Endodermal cell (in vitro differentiated cells): ENCODE results near the gene STOX2. TPM values are rescaled to one million over a fixed set of nuclear protein-coding genes. Genes with fewer than 3 reads are reported as not detected.

Experiments used
- DNase-seq: peaks from one replicate; pipeline ENCODE4 v3.0.0-alpha.2; 2017
- H3K27ac ChIP-seq: 2 replicates; pipeline ENCODE4 v1.5.1; 2013; ENCODE audit warnings: mild to moderate bottlenecking, low read depth, low read length, moderate library complexity
- H3K27me3 ChIP-seq: 2 replicates; pipeline ENCODE4 v1.6.1; 2013; ENCODE audit warnings: mild to moderate bottlenecking, low read length, moderate library complexity; ENCODE audit not compliant: insufficient read depth, control insufficient read depth, poor library complexity, severe bottlenecking
- H3K36me3 ChIP-seq: 2 replicates; pipeline ENCODE4 v1.7.0; 2013; ENCODE audit warnings: mild to moderate bottlenecking, low read length, moderate library complexity; ENCODE audit not compliant: control insufficient read depth, insufficient read depth
- H3K4me1 ChIP-seq: one replicate; pipeline ENCODE4 v1.7.0; 2013; ENCODE audit warnings: low read length; ENCODE audit not compliant: control insufficient read depth, insufficient read depth
- H3K4me3 ChIP-seq: 2 replicates; pipeline ENCODE4 v1.5.1; 2013; ENCODE audit warnings: mild to moderate bottlenecking, low read length, moderate library complexity
- H3K9ac ChIP-seq: 2 replicates; pipeline ENCODE4 v1.6.1; 2013; ENCODE audit warnings: mild to moderate bottlenecking, low read length, moderate library complexity; ENCODE audit not compliant: poor library complexity, severe bottlenecking; ENCODE audit errors: extremely low read depth
- H3K9me3 ChIP-seq: 2 replicates; pipeline ENCODE4 v1.6.1; 2013; ENCODE audit warnings: mild to moderate bottlenecking, low read length, moderate library complexity; ENCODE audit not compliant: control insufficient read depth
- H3K27ac Mint-ChIP-seq: 2 replicates; pipeline ENCODE4 v1.8.0; 2020; ENCODE audit warnings: mixed read lengths
- H3K27me3 Mint-ChIP-seq: 2 replicates; pipeline ENCODE4 v1.8.0; 2021; ENCODE audit warnings: mild to moderate bottlenecking, mixed read lengths; ENCODE audit not compliant: insufficient read depth
- H3K36me3 Mint-ChIP-seq: 2 replicates; pipeline ENCODE4 v1.8.0; 2020; ENCODE audit warnings: low read depth, mixed read lengths
- H3K4me1 Mint-ChIP-seq: 2 replicates; pipeline ENCODE4 v1.8.0; 2020; ENCODE audit warnings: mixed read lengths
- H3K4me3 Mint-ChIP-seq: 2 replicates; pipeline ENCODE4 v1.8.0; 2020; ENCODE audit warnings: mild to moderate bottlenecking, moderate library complexity, mixed read lengths
- H3K9me3 Mint-ChIP-seq: 2 replicates; pipeline ENCODE4 v1.8.0; 2020; ENCODE audit warnings: mild to moderate bottlenecking, mixed read lengths
- CTCF ChIP-seq: fragments of 200-600 bp; sonication (generic); conservative IDR thresholded peaks from 2 replicates; pipeline ENCODE4 v1.5.0; 2021; ENCODE audit warnings: antibody characterized with exemption, mild to moderate bottlenecking
- WGBS, 2 experiments: methylation state at CpG; one replicate each; pipeline versions ENCODE4 v1.1.5 to v1.1.7; 2013; ENCODE audit warnings: missing lambda C conversion rate in 2 of 2, mixed read lengths in 1 of 2; ENCODE audit not compliant: insufficient coverage in 1 of 2, insufficient read length in 1 of 2; 5-methylcytosine and 5-hydroxymethylcytosine counted together
- total RNA-seq, 2 donors: library from RNA; stranded (reverse); fragmentation: NEBNext Ultra II Directional in 1 of 2; extraction: Animal tissue kit (Norgen Biotek cat#: 25700) in 1 of 2; gene quantifications; 2 replicates in 1 of 2; 3 replicates in 1 of 2; pipeline ENCODE4 v1.2.1, GENCODE V29; 2021

STOX2 gene
- total RNA-seq, 2 donors from 2014 or later: 8.5 to 13.1 TPM

- DNase-seq: no peak
- Mint-ChIP-seq H3K4me1 (peaks cover 14% of the 10 kb centered on the region), H3K36me3 (peaks cover 15% of the 10 kb centered on the region), H3K9me3 (no peaks in the 10 kb centered on the region), H3K27me3 (no peaks in the 10 kb centered on the region), H3K4me3 (no peak overlapping the region), H3K27ac (no peak overlapping the region)
- Histone ChIP-seq H3K4me1 (no peaks in the 10 kb centered on the region), H3K36me3 (no peaks in the 10 kb centered on the region), H3K9ac (no peak overlapping the region), H3K9me3 (no peaks in the 10 kb centered on the region), H3K27me3 (no peaks in the 10 kb centered on the region), H3K27ac (no peak overlapping the region), H3K4me3 (no peak overlapping the region)
- no peak for TF ChIP-seq CTCF
- WGBS, 2 experiments: 87 to 92% methylated on average over 2 of the region's 2 CpGs
Measured at GRCh38 chr4:184011826-184012380, 106.8 kb downstream of the STOX2 start.

- peaks cover 17% of the 10 kb centered on the region for H3K4me1 Mint-ChIP-seq
- H3K27ac ChIP-seq: no peak overlapping the region
Measured at GRCh38 chr4:184012937-184013336, 107.8 kb downstream of the STOX2 start.

DNA sequence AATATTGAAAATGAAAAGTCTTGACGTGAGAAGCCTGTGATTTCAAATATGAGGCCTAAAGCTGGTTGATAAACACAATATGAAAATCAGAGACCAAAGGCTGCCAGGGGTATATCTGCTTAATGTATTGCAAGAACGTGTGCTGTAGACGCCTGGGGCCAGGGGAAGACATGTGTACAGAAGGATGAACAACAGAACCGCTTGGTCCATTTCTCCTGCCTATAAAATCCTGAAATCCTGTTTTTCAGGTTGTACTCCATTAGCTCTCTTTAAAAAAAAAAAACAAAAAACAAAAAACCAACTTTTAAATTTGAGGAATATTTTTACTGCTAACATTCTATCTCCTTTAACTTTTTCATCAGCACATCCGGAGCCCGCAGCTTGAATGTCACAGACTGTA is 109.2 kb downstream of the STOX2 start:
- no peak for TF ChIP-seq CTCF
- H3K27me3 ChIP-seq: no peaks in the 10 kb centered on the region
- Mint-ChIP-seq H3K4me1 (peaks cover 17% of the 10 kb centered on the region), H3K27me3 (no peaks in the 10 kb centered on the region), H3K36me3 (peaks cover 16% of the 10 kb centered on the region), H3K27ac (no peak overlapping the region), H3K4me3 (no peak overlapping the region), H3K9me3 (no peaks in the 10 kb centered on the region)
- H3K27ac ChIP-seq: no peak overlapping the region
- H3K9me3 ChIP-seq: no peaks in the 10 kb centered on the region
- DNase-seq: no peak
- H3K9ac ChIP-seq: no peak overlapping the region
- no peak overlapping the region for H3K4me3 ChIP-seq
- WGBS, 2 experiments: 81 to 86% methylated on average over 6 of the region's 6 CpGs
- H3K4me1 ChIP-seq: no peaks in the 10 kb centered on the region
- H3K36me3 ChIP-seq: no peaks in the 10 kb centered on the region

More at GRCh38 chr4:184012937-184013336, 107.8 kb downstream of the STOX2 start:
- H3K36me3 ChIP-seq: no peaks in the 10 kb centered on the region
- 75% methylated on average over 3 of the region's 3 CpGs; no CpG with 5 or more reads in 1 of the 2 experiments for WGBS, 2 experiments
- DNase-seq: no peak
- H3K9me3 Mint-ChIP-seq: no peaks in the 10 kb centered on the region
- no peak for TF ChIP-seq CTCF
- H3K4me3 ChIP-seq: no peak overlapping the region
- H3K9ac ChIP-seq: no peak overlapping the region
- no peaks in the 10 kb centered on the region for H3K4me1 ChIP-seq
- H3K9me3 ChIP-seq: no peaks in the 10 kb centered on the region
- H3K36me3 Mint-ChIP-seq: peaks cover 18% of the 10 kb centered on the region
- peak overlapping the region; percentile 41 for H3K27ac Mint-ChIP-seq
- no peaks in the 10 kb centered on the region for H3K27me3 Mint-ChIP-seq
- no peaks in the 10 kb centered on the region for H3K27me3 ChIP-seq
- H3K4me3 Mint-ChIP-seq: no peak overlapping the region
